HEK293T (cell line): Measurements from ENCODE around the gene POLR3E.

Experiments used
- CTCF ChIA-PET: fragments of 350-600 bp; formaldehyde crosslinking; extraction: SDS; loops from one replicate; lab custom pipeline; 2021; ENCODE audit warnings: antibody characterized with exemption, inconsistent platforms; lab: Yijun Ruan, JAX
- POLR2A ChIA-PET: fragments of 350-600 bp; formaldehyde crosslinking; extraction: SDS; loops from one replicate; lab custom pipeline; 2020; ENCODE audit warnings: antibody characterized with exemption, inconsistent platforms; lab: Yijun Ruan, JAX
- DNase-seq: peaks from one replicate; pipeline ENCODE4 v3.0.0; 2012; ENCODE audit warnings: mixed read lengths; ENCODE audit errors: extremely low spot score
- ARNT ChIP-seq: fragments of 450-650 bp; IDR thresholded peaks from 2 replicates; pipeline ENCODE4 v1.6.1; 2017; ENCODE audit warnings: mild to moderate bottlenecking
- BHLHE40 ChIP-seq: fragments of 450-650 bp; IDR thresholded peaks from 2 replicates; pipeline ENCODE4 v1.6.1; 2016; ENCODE audit warnings: mild to moderate bottlenecking, moderate library complexity, borderline replicate concordance
- CTBP1 ChIP-seq: fragments of 450-650 bp; IDR thresholded peaks from 2 replicates; pipeline ENCODE4 v1.6.1; 2016; ENCODE audit warnings: borderline replicate concordance
- ELF4 ChIP-seq: fragments of 450-650 bp; IDR thresholded peaks from 2 replicates; pipeline ENCODE4 v1.6.1; 2017; ENCODE audit warnings: antibody characterized with exemption
- FOXA1 ChIP-seq: fragments of 450-650 bp; IDR thresholded peaks from 2 replicates; pipeline ENCODE4 v1.6.1; 2016; ENCODE audit warnings: mild to moderate bottlenecking
- FOXK2 ChIP-seq: fragments of 450-650 bp; IDR thresholded peaks from 2 replicates; pipeline ENCODE4 v1.6.1; 2016; ENCODE audit warnings: mild to moderate bottlenecking
- FOXM1 ChIP-seq: fragments of 450-650 bp; IDR thresholded peaks from 2 replicates; pipeline ENCODE4 v1.6.1; 2017; ENCODE audit warnings: mild to moderate bottlenecking, borderline replicate concordance
- HDGF ChIP-seq: fragments of 450-650 bp; IDR thresholded peaks from 2 replicates; pipeline ENCODE4 v1.6.1; 2017; ENCODE audit warnings: antibody characterized with exemption, borderline replicate concordance
- L3MBTL2 ChIP-seq: fragments of 450-650 bp; conservative IDR thresholded peaks from 2 replicates; pipeline ENCODE4 v1.6.1; 2016; ENCODE audit warnings: mild to moderate bottlenecking
- LEF1 ChIP-seq: fragments of 450-650 bp; IDR thresholded peaks from 2 replicates; pipeline ENCODE4 v1.6.1; 2017; ENCODE audit warnings: mild to moderate bottlenecking, borderline replicate concordance
- NFRKB ChIP-seq: fragments of 450-650 bp; IDR thresholded peaks from 2 replicates; pipeline ENCODE4 v1.6.1; 2016; ENCODE audit warnings: mild to moderate bottlenecking, moderate library complexity
- PKNOX1 ChIP-seq: fragments of 450-650 bp; IDR thresholded peaks from 2 replicates; pipeline ENCODE4 v1.6.1; 2016
- SP1 ChIP-seq: fragments of 450-650 bp; IDR thresholded peaks from 2 replicates; pipeline ENCODE4 v1.6.1; 2017
- SUZ12 ChIP-seq: fragments of 450-650 bp; IDR thresholded peaks from 2 replicates; pipeline ENCODE4 v1.6.1; 2016; ENCODE audit warnings: mild to moderate bottlenecking
- TARDBP ChIP-seq: fragments of 450-650 bp; IDR thresholded peaks from 2 replicates; pipeline ENCODE4 v1.6.1; 2016
- ZNF384 ChIP-seq: fragments of 450-650 bp; IDR thresholded peaks from 2 replicates; pipeline ENCODE4 v1.6.1; 2016

POLR3E gene

GRCh38 chr16:22357635-22357971, 60.4 kb downstream of the POLR3E start:
- CTCF ChIA-PET, result no interaction called here
- TF ChIP-seq PKNOX1 (no peak), TARDBP (no peak), ZNF384 (no peak), FOXA1 (no peak), SP1 (no peak), L3MBTL2 (no peak), SUZ12 (no peak), CTBP1 (no peak), ARNT (no peak), BHLHE40 (no peak), HDGF (no peak), FOXK2 (no peak), LEF1 (no peak), NFRKB (no peak), FOXM1 (no peak), ELF4 (no peak)

GRCh38 chr16:22358000-22358399, 60.8 kb downstream of the POLR3E start:
- TF ChIP-seq ARNT (no peak), ELF4 (no peak), HDGF (no peak), FOXM1 (no peak), CTBP1 (no peak), SUZ12 (no peak), LEF1 (no peak), NFRKB (no peak), FOXK2 (no peak), FOXA1 (no peak), PKNOX1 (no peak), TARDBP (no peak), L3MBTL2 (no peak), SP1 (no peak), ZNF384 (no peak), BHLHE40 (no peak)
- ChIA-PET CTCF (no interaction called here), POLR2A (no interaction called here)
- DNase-seq, result no peak

More at GRCh38 chr16:22357635-22357971, 60.4 kb downstream of the POLR3E start:
- no peak for DNase-seq
- POLR2A ChIA-PET, result no interaction called here

- ChIA-PET CTCF (no interaction called here), POLR2A (no interaction called here)
- TF ChIP-seq PKNOX1 (no peak), CTBP1 (no peak), FOXK2 (no peak)
- DNase-seq, result no peak
These were observed 62.5 kb downstream of the POLR3E start for GRCh38 chr16:22359679-22360078.

- TF ChIP-seq FOXA1, result no peak
- TF ChIP-seq ELF4, result no peak
- no peak for TF ChIP-seq NFRKB
- no peak for TF ChIP-seq BHLHE40
- no peak for TF ChIP-seq CTBP1
- TF ChIP-seq TARDBP, result no peak
- TF ChIP-seq L3MBTL2, result no peak
- no peak for TF ChIP-seq ZNF384
- TF ChIP-seq LEF1, result no peak
- no peak for TF ChIP-seq HDGF
- TF ChIP-seq PKNOX1, result no peak
- ChIA-PET POLR2A (no interaction called here), CTCF (no interaction called here)
- peak; percentile 12 for DNase-seq
These were observed 63.9 kb downstream of the POLR3E start for GRCh38 chr16:22360963-22361659.

- TF ChIP-seq NFRKB (no peak), FOXA1 (no peak), BHLHE40 (no peak), ARNT (no peak), FOXM1 (no peak), FOXK2 (no peak), TARDBP (no peak), PKNOX1 (no peak), LEF1 (no peak), HDGF (no peak), ZNF384 (no peak)
- ChIA-PET POLR2A (interaction anchor here (1.4 kb wide), 1 partner anchor 9 kb away, joined by 4 read pairs; no protein-coding TSS in a partner anchor), CTCF (no interaction called here)
- DNase-seq, result no peak
These were observed 67.0 kb downstream of the POLR3E start for GRCh38 chr16:22364241-22364640.
